Neural cell (in vitro differentiated cells): ENCODE measurements around the gene SH3TC1. TPM values are rescaled to one million over a fixed set of nuclear protein-coding genes. Genes with fewer than 3 reads are reported as not detected.

Experiments
- H2AFZ ChIP-seq: fragments of 200-600, 300-800 bp; sonication (generic), shearing (Covaris generic); 2 replicates; pipeline ENCODE4 v1.6.0; 2014; ENCODE audit warnings: low read depth, mild to moderate bottlenecking, antibody characterized with exemption, low read length, moderate library complexity
- H3F3A ChIP-seq: fragments of 200-600 bp; shearing (Covaris generic); 2 replicates; pipeline ENCODE4 v1.6.1; 2016; ENCODE audit warnings: mild to moderate bottlenecking, moderate library complexity, mixed read lengths, antibody characterized with exemption, low read length; ENCODE audit not compliant: insufficient read depth, poor library complexity, severe bottlenecking
- H3K27ac ChIP-seq: fragments of 200-600, 300-800 bp; sonication (generic), shearing (Covaris generic); 2 replicates; pipeline ENCODE4 v1.5.1; 2014; ENCODE audit warnings: mild to moderate bottlenecking, low read length, moderate library complexity
- H3K27me3 ChIP-seq: fragments of 300-800, 200-600 bp; sonication (generic), shearing (Covaris generic); 2 replicates; pipeline ENCODE4 v1.6.0; 2014; ENCODE audit warnings: mild to moderate bottlenecking, low read depth, low read length, moderate library complexity; ENCODE audit not compliant: insufficient read depth
- H3K36me3 ChIP-seq: fragments of 300-800, 200-600 bp; sonication (generic), shearing (Covaris generic); 2 replicates; pipeline ENCODE4 v1.5.1; 2014; ENCODE audit warnings: mild to moderate bottlenecking, antibody characterized with exemption, low read length, moderate library complexity; ENCODE audit not compliant: insufficient read depth
- H3K4me2 ChIP-seq: fragments of 300-800, 200-600 bp; sonication (generic), shearing (Covaris generic); 2 replicates; pipeline ENCODE4 v1.6.0; 2014; ENCODE audit warnings: mild to moderate bottlenecking, low read length
- H3K4me3 ChIP-seq: fragments of 300-800, 200-600 bp; sonication (generic), shearing (Covaris generic); 2 replicates; pipeline ENCODE4 v1.5.1; 2014; ENCODE audit warnings: mild to moderate bottlenecking, low read length, moderate library complexity
- H3K79me2 ChIP-seq: fragments of 200-600 bp; shearing (Covaris generic); replicated peaks from 2 replicates; pipeline ENCODE4 v1.6.0; 2014; ENCODE audit warnings: mild to moderate bottlenecking, low read length, moderate library complexity; ENCODE audit not compliant: insufficient read depth
- H3K9ac ChIP-seq: fragments of 300-800, 200-600 bp; sonication (generic), shearing (Covaris generic); 2 replicates; pipeline ENCODE4 v1.6.1; 2016; ENCODE audit warnings: mild to moderate bottlenecking, low read length, mixed read lengths
- H3K9me2 ChIP-seq: fragments of 200-600 bp; shearing (Covaris generic); 2 replicates; pipeline ENCODE4 v1.6.1; 2016; ENCODE audit warnings: mild to moderate bottlenecking, low read length, mixed read lengths; ENCODE audit not compliant: insufficient read depth
- H3K9me3 ChIP-seq: fragments of 200-600, 300-800 bp; sonication (generic), shearing (Covaris generic); 2 replicates; pipeline ENCODE4 v1.6.1; 2016; ENCODE audit warnings: mild to moderate bottlenecking, mixed run types, low read length, moderate library complexity, mixed read lengths
- H4K20me1 ChIP-seq: fragments of 200-600 bp; shearing (Covaris generic); 2 replicates; pipeline ENCODE4 v1.6.1; 2016; ENCODE audit warnings: mild to moderate bottlenecking, mixed run types; ENCODE audit not compliant: insufficient read depth
- EP300 ChIP-seq: fragments of 450-650 bp; conservative IDR thresholded peaks from 2 replicates; pipeline ENCODE4 v1.6.1; 2014; ENCODE audit warnings: antibody characterized with exemption, mild to moderate bottlenecking, moderate library complexity; ENCODE audit not compliant: poor library complexity, severe bottlenecking
- EZH2 ChIP-seq: fragments of 200-600, 300-800 bp; shearing (Covaris generic), sonication (generic); IDR thresholded peaks from 2 replicates; pipeline ENCODE4 v1.6.1; 2014; ENCODE audit warnings: antibody characterized with exemption, low read length, borderline replicate concordance, mild to moderate bottlenecking; ENCODE audit not compliant: insufficient read depth, poor library complexity, severe bottlenecking
- MXI1 ChIP-seq: fragments of 450-650 bp; conservative IDR thresholded peaks from 2 replicates; pipeline ENCODE4 v1.6.1; 2014; ENCODE audit warnings: antibody characterized with exemption, mild to moderate bottlenecking; ENCODE audit not compliant: poor library complexity, severe bottlenecking
- POLR2AphosphoS5 ChIP-seq: IDR thresholded peaks from 2 replicates; pipeline ENCODE4 v1.6.1; 2012
- RAD21 ChIP-seq: fragments of 450-650 bp; conservative IDR thresholded peaks from 2 replicates; pipeline ENCODE4 v1.6.1; 2014; ENCODE audit warnings: antibody characterized with exemption, mild to moderate bottlenecking, moderate library complexity
- SMC3 ChIP-seq: fragments of 450-650 bp; conservative IDR thresholded peaks from 2 replicates; pipeline ENCODE4 v1.6.1; 2014; ENCODE audit warnings: antibody characterized with exemption, mild to moderate bottlenecking, moderate library complexity; ENCODE audit not compliant: poor library complexity
- TAF1 ChIP-seq: IDR thresholded peaks from 2 replicates; pipeline ENCODE4 v1.6.1; 2012; ENCODE audit warnings: low read depth
- polyA plus RNA-seq: library from polyadenylated mRNA; depleted of rRNA; stranded (reverse); fragments of >200 nt; gene quantifications from 2 replicates; pipeline ENCODE4 v1.2.3, GENCODE V29; 2014
- TF ChIP-seq, protein P1 (sequence below): fragments of 450-650 bp; IDR thresholded peaks from 2 replicates; pipeline ENCODE4 v1.5.1; 2014; ENCODE audit warnings: antibody characterized with exemption, mild to moderate bottlenecking, moderate library complexity; ENCODE audit not compliant: poor library complexity, severe bottlenecking
- TF ChIP-seq, protein P2 (sequence below): IDR thresholded peaks from 2 replicates; pipeline ENCODE4 v1.6.1; 2012; ENCODE audit warnings: borderline replicate concordance

SH3TC1 gene
- polyA plus RNA-seq, 1 donor from 2014 or later: not detected

DNA sequence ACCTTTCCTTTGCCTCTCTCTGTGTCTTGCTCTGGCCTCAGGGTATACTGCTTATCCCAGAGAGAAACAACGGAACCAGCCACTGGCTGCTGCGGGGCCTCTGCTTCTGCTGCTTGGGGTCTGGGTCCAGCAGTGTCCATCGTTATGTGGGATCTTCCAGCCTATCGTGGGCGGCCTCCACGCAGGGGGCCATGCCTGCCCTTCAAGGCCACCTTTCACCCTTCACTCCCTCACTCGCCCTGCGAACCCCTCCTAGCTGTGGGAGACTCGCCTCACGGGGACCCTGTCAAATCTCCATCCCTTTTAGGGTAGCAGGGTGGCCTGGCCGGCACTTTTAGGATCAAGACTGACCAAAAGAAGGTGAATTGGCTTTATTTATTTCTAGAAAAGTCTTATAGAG lies 21.1 kb upstream of the SH3TC1 start:
- no peak overlapping the region for H3K27ac ChIP-seq
- H2AFZ ChIP-seq: no peak overlapping the region
- H3K36me3 ChIP-seq: no peaks in the 10 kb centered on the region
- H3K4me3 ChIP-seq: no peak overlapping the region
- no peaks in the 10 kb centered on the region for H3K9me2 ChIP-seq
- H3K27me3 ChIP-seq: no peaks in the 10 kb centered on the region
- no peaks in the 10 kb centered on the region for H3K9me3 ChIP-seq
- no peaks in the 10 kb centered on the region for H4K20me1 ChIP-seq
- TF ChIP-seq, protein P1, sequence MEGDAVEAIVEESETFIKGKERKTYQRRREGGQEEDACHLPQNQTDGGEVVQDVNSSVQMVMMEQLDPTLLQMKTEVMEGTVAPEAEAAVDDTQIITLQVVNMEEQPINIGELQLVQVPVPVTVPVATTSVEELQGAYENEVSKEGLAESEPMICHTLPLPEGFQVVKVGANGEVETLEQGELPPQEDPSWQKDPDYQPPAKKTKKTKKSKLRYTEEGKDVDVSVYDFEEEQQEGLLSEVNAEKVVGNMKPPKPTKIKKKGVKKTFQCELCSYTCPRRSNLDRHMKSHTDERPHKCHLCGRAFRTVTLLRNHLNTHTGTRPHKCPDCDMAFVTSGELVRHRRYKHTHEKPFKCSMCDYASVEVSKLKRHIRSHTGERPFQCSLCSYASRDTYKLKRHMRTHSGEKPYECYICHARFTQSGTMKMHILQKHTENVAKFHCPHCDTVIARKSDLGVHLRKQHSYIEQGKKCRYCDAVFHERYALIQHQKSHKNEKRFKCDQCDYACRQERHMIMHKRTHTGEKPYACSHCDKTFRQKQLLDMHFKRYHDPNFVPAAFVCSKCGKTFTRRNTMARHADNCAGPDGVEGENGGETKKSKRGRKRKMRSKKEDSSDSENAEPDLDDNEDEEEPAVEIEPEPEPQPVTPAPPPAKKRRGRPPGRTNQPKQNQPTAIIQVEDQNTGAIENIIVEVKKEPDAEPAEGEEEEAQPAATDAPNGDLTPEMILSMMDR: no peak
- no peak for TF ChIP-seq TAF1
- no peak for TF ChIP-seq RAD21
- TF ChIP-seq SMC3: no peak
- TF ChIP-seq, protein P2, sequence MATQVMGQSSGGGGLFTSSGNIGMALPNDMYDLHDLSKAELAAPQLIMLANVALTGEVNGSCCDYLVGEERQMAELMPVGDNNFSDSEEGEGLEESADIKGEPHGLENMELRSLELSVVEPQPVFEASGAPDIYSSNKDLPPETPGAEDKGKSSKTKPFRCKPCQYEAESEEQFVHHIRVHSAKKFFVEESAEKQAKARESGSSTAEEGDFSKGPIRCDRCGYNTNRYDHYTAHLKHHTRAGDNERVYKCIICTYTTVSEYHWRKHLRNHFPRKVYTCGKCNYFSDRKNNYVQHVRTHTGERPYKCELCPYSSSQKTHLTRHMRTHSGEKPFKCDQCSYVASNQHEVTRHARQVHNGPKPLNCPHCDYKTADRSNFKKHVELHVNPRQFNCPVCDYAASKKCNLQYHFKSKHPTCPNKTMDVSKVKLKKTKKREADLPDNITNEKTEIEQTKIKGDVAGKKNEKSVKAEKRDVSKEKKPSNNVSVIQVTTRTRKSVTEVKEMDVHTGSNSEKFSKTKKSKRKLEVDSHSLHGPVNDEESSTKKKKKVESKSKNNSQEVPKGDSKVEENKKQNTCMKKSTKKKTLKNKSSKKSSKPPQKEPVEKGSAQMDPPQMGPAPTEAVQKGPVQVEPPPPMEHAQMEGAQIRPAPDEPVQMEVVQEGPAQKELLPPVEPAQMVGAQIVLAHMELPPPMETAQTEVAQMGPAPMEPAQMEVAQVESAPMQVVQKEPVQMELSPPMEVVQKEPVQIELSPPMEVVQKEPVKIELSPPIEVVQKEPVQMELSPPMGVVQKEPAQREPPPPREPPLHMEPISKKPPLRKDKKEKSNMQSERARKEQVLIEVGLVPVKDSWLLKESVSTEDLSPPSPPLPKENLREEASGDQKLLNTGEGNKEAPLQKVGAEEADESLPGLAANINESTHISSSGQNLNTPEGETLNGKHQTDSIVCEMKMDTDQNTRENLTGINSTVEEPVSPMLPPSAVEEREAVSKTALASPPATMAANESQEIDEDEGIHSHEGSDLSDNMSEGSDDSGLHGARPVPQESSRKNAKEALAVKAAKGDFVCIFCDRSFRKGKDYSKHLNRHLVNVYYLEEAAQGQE: no peak
- no peak for TF ChIP-seq EZH2
- no peak for TF ChIP-seq POLR2AphosphoS5
- no peak for TF ChIP-seq EP300
- no peak for TF ChIP-seq MXI1
- no peaks in the 10 kb centered on the region for H3K79me2 ChIP-seq
- H3F3A ChIP-seq: no peaks in the 10 kb centered on the region
- H3K9ac ChIP-seq: no peak overlapping the region
- no peak overlapping the region for H3K4me2 ChIP-seq

DNA sequence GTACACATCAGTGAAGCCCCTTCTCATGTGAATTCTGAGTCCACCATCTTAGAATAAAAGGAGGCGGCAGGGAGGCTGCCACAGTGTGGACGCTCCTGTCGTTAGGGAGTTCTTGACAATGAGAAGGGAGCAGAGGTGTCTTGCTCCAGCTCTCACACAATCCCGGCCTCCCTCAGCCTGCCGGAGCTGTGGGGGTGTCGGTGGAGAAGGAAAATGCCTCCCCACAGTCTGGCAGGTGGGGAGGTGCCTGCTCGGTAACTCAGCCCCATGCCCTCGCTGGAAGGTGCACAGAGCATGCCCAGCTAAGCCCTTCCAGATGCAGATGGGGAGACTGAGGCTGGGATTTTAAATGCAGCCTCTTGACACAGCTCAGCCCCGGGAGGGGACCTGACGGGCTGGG lies 20.0 kb upstream of the SH3TC1 start:
- H3K9ac ChIP-seq: no peak overlapping the region
- no peak overlapping the region for H3K4me3 ChIP-seq
- H3K79me2 ChIP-seq: no peaks in the 10 kb centered on the region
- no peaks in the 10 kb centered on the region for H3K27me3 ChIP-seq
- H3K27ac ChIP-seq: no peak overlapping the region
- H3K9me2 ChIP-seq: no peaks in the 10 kb centered on the region
- no peak overlapping the region for H2AFZ ChIP-seq
- no peaks in the 10 kb centered on the region for H4K20me1 ChIP-seq
- H3K9me3 ChIP-seq: no peaks in the 10 kb centered on the region
- no peaks in the 10 kb centered on the region for H3K36me3 ChIP-seq
- no peaks in the 10 kb centered on the region for H3F3A ChIP-seq
- H3K4me2 ChIP-seq: no peak overlapping the region
- TF ChIP-seq, protein P1: no peak
